Vagina (tissue), 2 donors: ENCODE results near the gene ADAMTS13. TPM values are rescaled to one million over a fixed set of nuclear protein-coding genes. Genes with fewer than 3 reads are reported as not detected.

Source experiments
- DNase-seq, 2 donors: peaks; one replicate each; pipeline ENCODE4 v3.0.0-alpha.2; 2017; ENCODE audit errors: extremely low spot score in 2 of 2
- H3K27ac ChIP-seq: fragments of 200-600 bp; sonication (generic); one replicate; pipeline ENCODE4 v1.5.1; 2019
- H3K27me3 ChIP-seq: fragments of 200-600 bp; sonication (generic); one replicate; pipeline ENCODE4 v1.5.1; 2019
- H3K36me3 ChIP-seq, 2 donors: fragments of 200-600 bp; sonication (generic); one replicate each; pipeline ENCODE4 v1.5.1; 2017 to 2019
- H3K4me1 ChIP-seq: fragments of 200-600 bp; sonication (generic); one replicate; pipeline ENCODE4 v1.5.1; 2019
- H3K4me3 ChIP-seq, 2 donors: fragments of 200-600 bp; sonication (generic); 1 replicate in 1 of 2; 2 replicates in 1 of 2; pipeline ENCODE4 v1.5.1; 2016 to 2019
- H3K9me3 ChIP-seq: fragments of 200-600 bp; sonication (generic); one replicate; pipeline ENCODE4 v1.5.1; 2019
- POLR2A ChIP-seq, 2 donors: fragments of 450-650 bp; IDR thresholded peaks; one replicate each; pipeline ENCODE4 v1.6.1; 2017; ENCODE audit warnings: antibody characterized with exemption in 2 of 2, mild to moderate bottlenecking in 2 of 2, moderate library complexity in 2 of 2
- POLR2AphosphoS5 ChIP-seq, 2 donors: sonication (generic); formaldehyde crosslinking; IDR thresholded peaks; one replicate each; pipeline ENCODE4 v1.9.0; 2017; ENCODE audit warnings: antibody characterized with exemption in 2 of 2, mild to moderate bottlenecking in 2 of 2, low read depth in 1 of 2; ENCODE audit not compliant: insufficient read depth in 1 of 2
- intact Hi-C: fragments of 100-400 bp; cut with DNase I; formaldehyde crosslinking; loops from one replicate; pipeline ENCODE4 v1.15.1; 2023
- total RNA-seq: library from RNA; depleted of rRNA; stranded (reverse); fragments of >200 nt; gene quantifications from one replicate; pipeline ENCODE4 v1.2.3, GENCODE V29; 2016
- TF ChIP-seq, protein P1 (sequence below), 3 experiments: fragments of 450-650 bp in 2 of 3; fragments of 200-600 bp in 1 of 3; sonication (generic) in 1 of 3; IDR thresholded peaks; one replicate each; pipeline ENCODE4 v1.5.1; 2017 to 2019; ENCODE audit warnings: antibody characterized with exemption in 3 of 3, mild to moderate bottlenecking in 2 of 3, moderate library complexity in 2 of 3

ADAMTS13 gene
- total RNA-seq, 1 donor from 2014 or later, result 2.0 TPM

- Histone ChIP-seq H3K27ac (no peak overlapping the region), H3K9me3 (no peaks in the 10 kb centered on the region), H3K36me3 (no peaks in the 10 kb centered on the region), H3K4me3 (no peak overlapping the region), H3K4me1 (peaks cover 40% of the 10 kb centered on the region), H3K27me3 (no peaks in the 10 kb centered on the region)
- no peak for DNase-seq
- intact Hi-C loops, result no loop called here
- TF ChIP-seq POLR2AphosphoS5 (IDR thresholded peaks at IDR 0.05; ENCODE audit: insufficient read depth in 1 of 2, low read depth in 1 of 2) (no peak), POLR2A (IDR thresholded peaks at IDR 0.05) (no peak)
- TF ChIP-seq, protein P1, sequence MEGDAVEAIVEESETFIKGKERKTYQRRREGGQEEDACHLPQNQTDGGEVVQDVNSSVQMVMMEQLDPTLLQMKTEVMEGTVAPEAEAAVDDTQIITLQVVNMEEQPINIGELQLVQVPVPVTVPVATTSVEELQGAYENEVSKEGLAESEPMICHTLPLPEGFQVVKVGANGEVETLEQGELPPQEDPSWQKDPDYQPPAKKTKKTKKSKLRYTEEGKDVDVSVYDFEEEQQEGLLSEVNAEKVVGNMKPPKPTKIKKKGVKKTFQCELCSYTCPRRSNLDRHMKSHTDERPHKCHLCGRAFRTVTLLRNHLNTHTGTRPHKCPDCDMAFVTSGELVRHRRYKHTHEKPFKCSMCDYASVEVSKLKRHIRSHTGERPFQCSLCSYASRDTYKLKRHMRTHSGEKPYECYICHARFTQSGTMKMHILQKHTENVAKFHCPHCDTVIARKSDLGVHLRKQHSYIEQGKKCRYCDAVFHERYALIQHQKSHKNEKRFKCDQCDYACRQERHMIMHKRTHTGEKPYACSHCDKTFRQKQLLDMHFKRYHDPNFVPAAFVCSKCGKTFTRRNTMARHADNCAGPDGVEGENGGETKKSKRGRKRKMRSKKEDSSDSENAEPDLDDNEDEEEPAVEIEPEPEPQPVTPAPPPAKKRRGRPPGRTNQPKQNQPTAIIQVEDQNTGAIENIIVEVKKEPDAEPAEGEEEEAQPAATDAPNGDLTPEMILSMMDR (IDR thresholded peaks at IDR 0.05), result no peak
These were observed 85.2 kb downstream of the ADAMTS13 start for GRCh38 chr9:133507246-133507965.

DNA sequence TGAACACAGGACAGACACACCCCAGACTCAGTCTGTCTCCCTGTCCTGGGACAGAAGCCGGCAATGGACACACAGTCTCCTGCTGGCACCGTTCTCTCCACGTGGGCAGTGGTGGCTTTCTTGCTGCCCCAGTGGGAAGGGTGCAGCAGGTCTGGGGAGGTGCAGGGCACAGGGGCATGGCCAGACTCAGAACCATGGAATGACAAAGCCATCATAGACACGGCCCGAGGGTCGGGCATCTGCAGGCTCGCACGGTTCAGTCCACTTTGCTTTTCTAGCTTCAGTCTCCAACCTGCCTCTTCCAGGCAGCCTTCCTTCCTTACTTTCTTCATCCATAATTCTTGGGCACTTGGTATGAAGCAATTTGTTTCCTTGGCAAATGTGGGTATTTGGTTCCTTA is 85.9 kb downstream of the ADAMTS13 start:
- H3K36me3 ChIP-seq, result no peaks in the 10 kb centered on the region
- DNase-seq, result no peak
- H3K27ac ChIP-seq, result no peak overlapping the region
- no peak overlapping the region for H3K4me3 ChIP-seq
- no peaks in the 10 kb centered on the region for H3K9me3 ChIP-seq
- peaks cover 40% of the 10 kb centered on the region for H3K4me1 ChIP-seq
- intact Hi-C loops, result no loop called here
- H3K27me3 ChIP-seq, result no peaks in the 10 kb centered on the region
- TF ChIP-seq POLR2A (IDR thresholded peaks at IDR 0.05), result no peak

Other genes with a start within 250 kb of the ADAMTS13 start
- gene OBP2B, start 213.1 kb upstream of the ADAMTS13 start, total RNA-seq, result not detected
- 17.2 TPM for gene ABO, start 147.2 kb upstream of the ADAMTS13 start, total RNA-seq
- 12.8 TPM for gene SURF6, start 86.2 kb upstream of the ADAMTS13 start, total RNA-seq
- 32.9 TPM for gene MED22, start 74.2 kb upstream of the ADAMTS13 start, total RNA-seq
- 1,889 TPM for gene RPL7A, start 74.1 kb upstream of the ADAMTS13 start, total RNA-seq
- gene SURF1, start 65.9 kb upstream of the ADAMTS13 start, total RNA-seq, result 31.2 TPM
- gene SURF2, start 65.8 kb upstream of the ADAMTS13 start, total RNA-seq, result 19.9 TPM
- gene SURF4, start 46.3 kb upstream of the ADAMTS13 start, total RNA-seq, result 112 TPM
- gene STKLD1, start 46.0 kb upstream of the ADAMTS13 start, total RNA-seq, result not detected
- gene REXO4, start 4.4 kb upstream of the ADAMTS13 start, total RNA-seq, result 17.2 TPM
- gene CACFD1, start 37.6 kb downstream of the ADAMTS13 start, total RNA-seq, result 9.1 TPM
- 3.7 TPM for gene SLC2A6, start 56.7 kb downstream of the ADAMTS13 start, total RNA-seq
- not detected for gene MYMK, start 102.6 kb downstream of the ADAMTS13 start, total RNA-seq
- gene ADAMTSL2, start 112.3 kb downstream of the ADAMTS13 start, total RNA-seq, result 2.0 TPM
- not detected for gene FAM163B, start 187.0 kb downstream of the ADAMTS13 start, total RNA-seq
- gene DBH, start 214.0 kb downstream of the ADAMTS13 start, total RNA-seq, result 12.0 TPM